Fibroblast of the aortic adventitia (primary cell): ENCODE measurements around the gene ZDHHC12. TPM values are rescaled to one million over a fixed set of nuclear protein-coding genes. Genes with fewer than 3 reads are reported as not detected.

Experiments used
- DNase-seq: peaks from one replicate; pipeline ENCODE4 v3.0.0-alpha.2; 2010; ENCODE audit warnings: low read depth
- H3K4me3 ChIP-seq: 2 replicates; pipeline ENCODE4 v1.5.1; 2011; ENCODE audit warnings: low read depth, mild to moderate bottlenecking, control low read depth, low read length, moderate library complexity
- total RNA-seq: library from RNA; depleted of rRNA; stranded (reverse); fragments of >200 nt; gene quantifications from 2 replicates; pipeline ENCODE4 v1.2.3, GENCODE V29; 2012; ENCODE audit warnings: low replicate concordance
- TF ChIP-seq, protein P1 (sequence below): IDR thresholded peaks from 2 replicates; pipeline ENCODE4 v1.5.1; 2011; ENCODE audit warnings: mild to moderate bottlenecking, low read length, control low read depth, inconsistent platforms; ENCODE audit not compliant: insufficient read depth

ZDHHC12 gene
- total RNA-seq, 1 donor: 18.9 TPM

DNA sequence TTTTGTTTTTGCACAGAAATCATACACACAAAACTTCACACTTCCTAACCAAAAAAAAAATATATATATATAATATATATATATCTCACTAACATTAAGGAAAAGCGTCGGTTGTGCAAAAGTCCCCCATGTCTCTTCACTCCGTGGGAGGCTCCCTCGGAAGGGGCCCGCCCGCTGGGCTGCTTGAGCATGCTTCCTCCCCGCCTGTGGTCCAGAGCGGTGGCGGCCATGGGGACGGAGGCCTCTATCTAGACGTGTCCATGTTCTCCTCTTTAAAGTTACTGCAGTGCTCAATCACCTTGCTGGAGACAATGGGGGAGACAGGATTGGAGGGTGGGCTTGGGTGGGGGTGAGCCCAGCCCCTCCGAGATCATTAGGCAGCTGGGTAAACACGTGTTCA is 7.2 kb upstream of the ZDHHC12 start:
- DNase-seq: no peak
- H3K4me3 ChIP-seq: no peak overlapping the region
- TF ChIP-seq, protein P1, sequence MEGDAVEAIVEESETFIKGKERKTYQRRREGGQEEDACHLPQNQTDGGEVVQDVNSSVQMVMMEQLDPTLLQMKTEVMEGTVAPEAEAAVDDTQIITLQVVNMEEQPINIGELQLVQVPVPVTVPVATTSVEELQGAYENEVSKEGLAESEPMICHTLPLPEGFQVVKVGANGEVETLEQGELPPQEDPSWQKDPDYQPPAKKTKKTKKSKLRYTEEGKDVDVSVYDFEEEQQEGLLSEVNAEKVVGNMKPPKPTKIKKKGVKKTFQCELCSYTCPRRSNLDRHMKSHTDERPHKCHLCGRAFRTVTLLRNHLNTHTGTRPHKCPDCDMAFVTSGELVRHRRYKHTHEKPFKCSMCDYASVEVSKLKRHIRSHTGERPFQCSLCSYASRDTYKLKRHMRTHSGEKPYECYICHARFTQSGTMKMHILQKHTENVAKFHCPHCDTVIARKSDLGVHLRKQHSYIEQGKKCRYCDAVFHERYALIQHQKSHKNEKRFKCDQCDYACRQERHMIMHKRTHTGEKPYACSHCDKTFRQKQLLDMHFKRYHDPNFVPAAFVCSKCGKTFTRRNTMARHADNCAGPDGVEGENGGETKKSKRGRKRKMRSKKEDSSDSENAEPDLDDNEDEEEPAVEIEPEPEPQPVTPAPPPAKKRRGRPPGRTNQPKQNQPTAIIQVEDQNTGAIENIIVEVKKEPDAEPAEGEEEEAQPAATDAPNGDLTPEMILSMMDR: no peak

DNA sequence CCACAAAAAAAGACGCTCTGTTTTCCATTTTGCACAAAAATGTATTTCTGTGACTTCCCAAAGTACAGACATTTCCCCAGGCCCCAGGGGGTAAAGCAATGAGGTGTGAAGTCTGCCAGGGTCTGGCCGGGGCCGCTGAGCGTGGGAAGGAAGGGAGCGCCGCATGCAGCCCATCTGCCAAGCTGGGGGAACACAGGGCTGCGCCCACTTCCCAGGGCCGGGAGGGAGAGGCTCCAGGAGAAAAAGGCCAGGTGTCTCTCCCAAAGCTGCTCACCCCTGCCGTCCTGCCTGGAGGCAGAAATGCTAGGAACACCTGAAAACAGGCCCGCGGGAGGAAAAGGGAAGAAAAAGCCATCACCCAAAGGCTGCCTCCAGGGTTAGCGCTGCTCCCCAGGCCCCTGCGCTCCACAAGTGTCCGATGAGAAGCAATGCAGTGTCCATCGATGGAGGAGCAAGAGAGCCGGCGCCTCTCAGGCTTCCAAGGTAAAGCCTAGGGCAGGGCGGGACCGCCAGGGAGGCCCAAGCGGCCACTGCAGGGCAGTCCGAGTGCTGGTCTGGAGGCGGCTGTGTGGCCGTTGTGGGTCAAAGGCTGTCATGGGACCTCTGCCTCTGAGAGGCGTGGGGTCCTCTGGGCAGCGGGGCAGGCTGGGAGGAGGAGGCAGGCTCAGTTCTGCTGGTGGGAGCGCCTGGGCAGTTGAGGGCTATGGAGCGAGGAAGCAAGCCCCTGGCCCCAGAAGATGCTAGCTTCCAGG is 6.0 kb upstream of the ZDHHC12 start:
- DNase-seq: no peak
- no peak overlapping the region for H3K4me3 ChIP-seq
- TF ChIP-seq, protein P1: no peak

DNA sequence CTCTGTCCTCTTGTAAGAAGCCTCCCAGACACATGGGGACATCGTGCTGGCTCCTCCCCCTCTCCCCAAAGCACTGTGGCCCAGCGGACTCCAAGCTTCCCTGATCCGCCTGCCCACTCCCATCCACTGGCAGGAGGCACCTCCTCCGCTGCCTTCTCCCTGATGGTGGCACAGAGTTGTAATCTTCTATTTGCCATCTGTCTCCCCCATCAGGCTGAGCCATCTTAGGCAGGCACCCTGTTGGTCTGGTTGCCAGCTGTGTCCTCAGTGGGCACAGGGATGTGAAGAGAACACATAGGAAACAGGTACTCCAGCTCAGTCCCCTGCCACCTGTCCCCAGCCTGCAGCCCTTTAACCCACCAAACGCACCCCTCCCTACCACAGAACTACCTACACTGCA is 5.4 kb upstream of the ZDHHC12 start:
- no peak for DNase-seq
- TF ChIP-seq, protein P1: no peak
- no peak overlapping the region for H3K4me3 ChIP-seq

DNA sequence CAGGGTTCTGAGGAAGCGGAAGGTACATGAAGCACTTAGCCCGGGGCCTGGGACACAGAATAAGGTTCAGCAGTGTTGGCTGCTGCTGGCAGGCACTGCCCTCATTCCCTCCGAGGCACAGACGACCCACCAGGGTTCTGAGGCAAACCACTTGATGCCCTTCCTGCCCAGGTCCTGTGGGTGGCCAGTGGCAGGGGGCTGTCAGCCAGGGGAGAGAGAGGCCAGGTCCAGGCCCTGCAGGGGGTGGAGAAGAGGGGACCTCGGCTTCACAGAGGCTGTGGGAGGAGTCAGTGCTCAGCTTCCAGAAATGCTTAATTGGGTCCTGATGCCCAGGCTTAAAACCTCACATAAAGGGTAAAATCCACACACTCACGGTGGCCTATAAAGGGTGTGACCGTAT is 4.4 kb upstream of the ZDHHC12 start:
- H3K4me3 ChIP-seq: no peak overlapping the region
- TF ChIP-seq, protein P1: no peak
- DNase-seq: no peak

DNA sequence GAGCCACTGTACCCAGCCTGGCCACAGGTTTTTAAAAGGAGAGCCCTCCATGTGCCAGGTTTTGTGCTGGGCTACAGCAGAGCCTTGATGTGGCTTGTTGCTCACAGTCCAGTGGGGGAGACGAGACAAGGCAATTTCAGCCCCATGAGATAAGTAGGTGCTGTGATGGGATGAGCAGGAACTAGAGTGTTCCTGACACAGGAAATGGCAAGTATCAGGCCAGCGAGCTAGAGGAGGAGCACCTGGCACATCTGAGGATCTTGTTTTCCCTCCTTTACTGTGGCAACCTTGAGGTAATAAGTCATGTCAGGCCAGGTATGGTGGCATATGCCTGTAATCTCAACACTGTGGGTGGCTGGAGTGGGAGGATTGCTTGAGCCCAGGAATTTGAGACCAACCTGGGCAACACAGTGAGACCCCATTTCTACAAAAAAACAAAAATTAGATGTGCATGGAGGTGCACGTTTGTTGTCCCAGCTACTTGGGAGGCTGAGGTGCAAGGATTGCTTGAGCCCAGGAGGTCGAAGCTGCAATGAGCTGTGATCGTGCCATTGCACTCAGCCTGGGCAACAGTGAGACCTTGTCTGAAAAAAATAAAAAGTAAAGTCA is 3.8 kb upstream of the ZDHHC12 start:
- H3K4me3 ChIP-seq: no peak overlapping the region
- DNase-seq: no peak
- TF ChIP-seq, protein P1: no peak

DNA sequence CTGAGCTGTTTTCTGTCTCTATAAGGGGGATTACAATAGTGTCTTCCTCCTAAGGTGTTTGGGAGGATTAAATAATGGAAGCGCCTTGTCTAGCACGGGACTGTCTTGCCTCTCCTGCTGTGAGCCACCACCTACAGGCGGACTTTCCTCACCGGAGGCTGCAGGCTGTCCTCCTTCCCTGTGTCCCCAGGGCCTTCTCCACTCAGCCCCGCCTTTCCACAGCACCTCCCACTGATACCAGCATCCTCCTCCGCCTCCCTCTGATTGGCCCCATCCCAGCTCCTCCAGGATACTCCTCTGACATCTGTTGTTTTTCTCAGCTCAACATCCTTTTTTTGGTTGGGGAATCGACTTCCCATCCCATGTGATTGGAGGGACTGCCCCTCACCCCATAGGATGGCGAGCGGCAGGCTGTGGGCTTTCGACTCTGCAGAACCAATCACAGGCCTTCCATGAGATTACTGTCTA is 851 bp upstream of the ZDHHC12 start:
- peak; percentile 72 for DNase-seq
- TF ChIP-seq, protein P1: no peak

More for the DNA sequence above, 851 bp upstream of the ZDHHC12 start:
- peak overlapping the region; percentile 78 for H3K4me3 ChIP-seq
